Measurements from ENCODE around the gene ABHD10. TPM values are rescaled to one million over a fixed set of nuclear protein-coding genes. Genes with fewer than 3 reads are reported as not detected.

The ABHD10 gene
- total RNA-seq, 6 experiments from 2014 or later = 16.7 to 25.2 (median 20.8) TPM

GRCh38 chr3:111956995-111957734 is 21.7 kb upstream of the ABHD10 start:
- no peak for ATAC-seq
- 58% methylated on average over 4 of the region's 4 CpGs for WGBS (ENCODE audit: insufficient coverage, low coverage, low lambda C conversion rate, missing lambda C conversion rate)
- H3K4me3 ChIP-seq = no peak overlapping the region
- H3K4me1 ChIP-seq = no peaks in the 10 kb centered on the region
- no peaks in the 10 kb centered on the region for H3K27me3 ChIP-seq
- no peak overlapping the region for H3K27ac ChIP-seq
- DNase-seq = no peak
- intact Hi-C loops (cut with DNase I) = no loop called here
- TF ChIP-seq CTCF (IDR thresholded peaks at IDR 0.05) (no peak), POLR2A (IDR thresholded peaks at IDR 0.05) (no peak)
- peaks cover 0 to 9% (median 4%) of the 10 kb centered on the region in 4 donors for H3K36me3 ChIP-seq
- H3K9me3 ChIP-seq = no peaks in the 10 kb centered on the region

- WGBS (ENCODE audit: insufficient coverage, low coverage, low lambda C conversion rate, missing lambda C conversion rate) = 91% methylated on average over 3 of the region's 3 CpGs
- Histone ChIP-seq H3K4me3 (no peak overlapping the region), H3K4me1 (no peaks in the 10 kb centered on the region), H3K9me3 (no peaks in the 10 kb centered on the region), H3K36me3 (peaks cover 0 to 13% (median 0%) of the 10 kb centered on the region in 4 donors), H3K27me3 (no peaks in the 10 kb centered on the region), H3K27ac (no peak overlapping the region)
- TF ChIP-seq CTCF (IDR thresholded peaks at IDR 0.05) = no peak
- TF ChIP-seq POLR2A (IDR thresholded peaks at IDR 0.05) = no peak
- intact Hi-C loops (cut with DNase I) = no loop called here
- DNase-seq (no peak), ATAC-seq (no peak)
These were observed 17.2 kb upstream of the ABHD10 start for GRCh38 chr3:111961461-111962164.

GRCh38 chr3:111963424-111963823 is 15.4 kb upstream of the ABHD10 start:
- Histone ChIP-seq H3K27ac (no peak overlapping the region), H3K27me3 (no peaks in the 10 kb centered on the region), H3K4me1 (peaks cover 0 to 10% (median 2%) of the 10 kb centered on the region in 4 donors), H3K9me3 (no peaks in the 10 kb centered on the region), H3K4me3 (no peak overlapping the region), H3K36me3 (peaks cover 0 to 13% (median 0%) of the 10 kb centered on the region in 4 donors)
- intact Hi-C loops (cut with DNase I) = no loop called here
- no peak for DNase-seq
- no peak for TF ChIP-seq CTCF (IDR thresholded peaks at IDR 0.05)
- no peak for TF ChIP-seq POLR2A (IDR thresholded peaks at IDR 0.05)
- ATAC-seq = no peak
- WGBS (ENCODE audit: insufficient coverage, low coverage, low lambda C conversion rate, missing lambda C conversion rate) = 60% methylated on average over 1 of the region's 1 CpG

GRCh38 chr3:111965484-111965883 is 13.3 kb upstream of the ABHD10 start:
- TF ChIP-seq CTCF (IDR thresholded peaks at IDR 0.05) = no peak
- no peak for TF ChIP-seq POLR2A (IDR thresholded peaks at IDR 0.05)
- Histone ChIP-seq H3K4me1 (peaks cover 0 to 14% (median 2%) of the 10 kb centered on the region in 4 donors), H3K27ac (no peak overlapping the region), H3K36me3 (peaks cover 0 to 13% (median 0%) of the 10 kb centered on the region in 4 donors), H3K27me3 (no peaks in the 10 kb centered on the region), H3K9me3 (no peaks in the 10 kb centered on the region), H3K4me3 (no peak overlapping the region)
- 83% methylated on average over 2 of the region's 2 CpGs for WGBS (ENCODE audit: insufficient coverage, low coverage, low lambda C conversion rate, missing lambda C conversion rate)
- DNase-seq = no peak
- intact Hi-C loops (cut with DNase I) = loop anchor here in 1 of 2 donors (5.0 kb wide), 1 partner anchor 248 kb away; no protein-coding TSS in a partner anchor
- no peak for ATAC-seq

Measured in right lobe of liver (tissue), 6 donors.